C4-2B (cell line): ENCODE results near the gene ELOVL3.

Experiments
- CTCF ChIP-seq: fragments of 450-650 bp; conservative IDR thresholded peaks from 2 replicates; pipeline ENCODE4 v1.5.1; 2017; ENCODE audit warnings: mild to moderate bottlenecking
- ZFX ChIP-seq: fragments of 450-650 bp; IDR thresholded peaks from 2 replicates; pipeline ENCODE4 v1.6.1; 2017

- TF ChIP-seq CTCF (no peak), ZFX (no peak)
Measured at GRCh38 chr10:102243309-102243708, 17.2 kb downstream of the ELOVL3 start.
